Cerebellar cortex (tissue), 1 donor: Measurements from ENCODE around the gene SIX2.

Experiments
- DNase-seq: peaks from one replicate; pipeline ENCODE4 v3.0.0-alpha.2; 2015; ENCODE audit warnings: low spot score

Gene SIX2

GRCh38 chr2:44967056-44967455 is 42.2 kb downstream of the SIX2 start:
- no peak for DNase-seq

DNA sequence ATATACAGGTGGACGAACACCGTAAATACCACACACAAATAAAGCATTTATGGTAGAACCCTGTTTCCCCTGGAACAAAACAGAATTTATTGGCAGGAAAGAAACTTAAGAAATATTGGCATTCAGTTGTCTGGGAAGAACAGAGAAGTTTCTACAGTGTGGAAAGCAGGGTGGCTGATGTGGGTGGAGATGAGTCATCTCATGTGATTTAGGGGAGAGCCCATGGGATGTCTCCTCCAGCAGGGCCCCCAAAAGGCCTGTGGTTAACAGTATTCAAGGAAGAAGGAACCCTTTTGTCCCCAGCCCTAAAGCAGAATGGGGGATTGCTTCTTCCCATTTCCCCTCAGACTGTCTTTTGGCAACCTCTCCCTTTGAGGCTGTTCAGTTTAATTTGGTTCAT is 43.6 kb downstream of the SIX2 start:
- no peak for DNase-seq

- no peak for DNase-seq
These were observed 44.5 kb downstream of the SIX2 start for GRCh38 chr2:44964752-44965236.

- no peak for DNase-seq
These were observed 47.0 kb downstream of the SIX2 start for GRCh38 chr2:44962176-44962695.

GRCh38 chr2:44960871-44961270 is 48.4 kb downstream of the SIX2 start:
- no peak for DNase-seq

DNA sequence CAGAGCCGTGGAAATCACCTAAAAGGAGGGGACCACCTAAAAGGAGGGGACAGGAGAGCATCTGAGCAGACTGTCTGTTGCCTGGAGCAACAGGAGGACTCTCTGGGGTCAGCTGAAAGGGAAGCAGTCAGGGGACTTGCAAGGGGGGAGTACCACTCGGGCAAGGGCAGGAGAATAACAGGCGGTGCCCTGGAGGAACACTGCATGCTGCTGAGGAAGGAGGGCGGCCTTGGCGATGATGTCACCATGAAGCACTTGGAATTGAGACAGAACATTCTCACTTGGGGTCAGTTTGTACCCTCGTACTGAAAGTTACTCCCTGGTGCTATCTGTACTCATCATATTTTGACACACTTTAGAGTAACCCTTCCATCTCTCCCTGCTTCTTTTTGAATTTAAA is 49.4 kb downstream of the SIX2 start:
- DNase-seq = no peak

- no peak for DNase-seq
These were observed 51.5 kb downstream of the SIX2 start for GRCh38 chr2:44957656-44958327.

- no peak for DNase-seq
These were observed 52.4 kb downstream of the SIX2 start for GRCh38 chr2:44956843-44957242.

GRCh38 chr2:44955593-44956392 is 53.5 kb downstream of the SIX2 start:
- DNase-seq = peak; percentile 62
